Neural cell (in vitro differentiated cells): ENCODE data around the gene ZNF474. TPM values are rescaled to one million over a fixed set of nuclear protein-coding genes. Genes with fewer than 3 reads are reported as not detected.

ENCODE experiments used
- H2AFZ ChIP-seq: fragments of 200-600, 300-800 bp; sonication (generic), shearing (Covaris generic); 2 replicates; pipeline ENCODE4 v1.6.0; 2014; ENCODE audit warnings: low read depth, mild to moderate bottlenecking, antibody characterized with exemption, low read length, moderate library complexity
- H3F3A ChIP-seq: fragments of 200-600 bp; shearing (Covaris generic); 2 replicates; pipeline ENCODE4 v1.6.1; 2016; ENCODE audit warnings: mild to moderate bottlenecking, moderate library complexity, mixed read lengths, antibody characterized with exemption, low read length; ENCODE audit not compliant: insufficient read depth, poor library complexity, severe bottlenecking
- H3K27ac ChIP-seq: fragments of 200-600, 300-800 bp; sonication (generic), shearing (Covaris generic); 2 replicates; pipeline ENCODE4 v1.5.1; 2014; ENCODE audit warnings: mild to moderate bottlenecking, low read length, moderate library complexity
- H3K27me3 ChIP-seq: fragments of 300-800, 200-600 bp; sonication (generic), shearing (Covaris generic); 2 replicates; pipeline ENCODE4 v1.6.0; 2014; ENCODE audit warnings: mild to moderate bottlenecking, low read depth, low read length, moderate library complexity; ENCODE audit not compliant: insufficient read depth
- H3K36me3 ChIP-seq: fragments of 300-800, 200-600 bp; sonication (generic), shearing (Covaris generic); 2 replicates; pipeline ENCODE4 v1.5.1; 2014; ENCODE audit warnings: mild to moderate bottlenecking, antibody characterized with exemption, low read length, moderate library complexity; ENCODE audit not compliant: insufficient read depth
- H3K4me2 ChIP-seq: fragments of 300-800, 200-600 bp; sonication (generic), shearing (Covaris generic); 2 replicates; pipeline ENCODE4 v1.6.0; 2014; ENCODE audit warnings: mild to moderate bottlenecking, low read length
- H3K4me3 ChIP-seq: fragments of 300-800, 200-600 bp; sonication (generic), shearing (Covaris generic); 2 replicates; pipeline ENCODE4 v1.5.1; 2014; ENCODE audit warnings: mild to moderate bottlenecking, low read length, moderate library complexity
- H3K79me2 ChIP-seq: fragments of 200-600 bp; shearing (Covaris generic); replicated peaks from 2 replicates; pipeline ENCODE4 v1.6.0; 2014; ENCODE audit warnings: mild to moderate bottlenecking, low read length, moderate library complexity; ENCODE audit not compliant: insufficient read depth
- H3K9ac ChIP-seq: fragments of 300-800, 200-600 bp; sonication (generic), shearing (Covaris generic); 2 replicates; pipeline ENCODE4 v1.6.1; 2016; ENCODE audit warnings: mild to moderate bottlenecking, low read length, mixed read lengths
- H3K9me2 ChIP-seq: fragments of 200-600 bp; shearing (Covaris generic); 2 replicates; pipeline ENCODE4 v1.6.1; 2016; ENCODE audit warnings: mild to moderate bottlenecking, low read length, mixed read lengths; ENCODE audit not compliant: insufficient read depth
- H3K9me3 ChIP-seq: fragments of 200-600, 300-800 bp; sonication (generic), shearing (Covaris generic); 2 replicates; pipeline ENCODE4 v1.6.1; 2016; ENCODE audit warnings: mild to moderate bottlenecking, mixed run types, low read length, moderate library complexity, mixed read lengths
- H4K20me1 ChIP-seq: fragments of 200-600 bp; shearing (Covaris generic); 2 replicates; pipeline ENCODE4 v1.6.1; 2016; ENCODE audit warnings: mild to moderate bottlenecking, mixed run types; ENCODE audit not compliant: insufficient read depth
- EP300 ChIP-seq: fragments of 450-650 bp; conservative IDR thresholded peaks from 2 replicates; pipeline ENCODE4 v1.6.1; 2014; ENCODE audit warnings: antibody characterized with exemption, mild to moderate bottlenecking, moderate library complexity; ENCODE audit not compliant: poor library complexity, severe bottlenecking
- EZH2 ChIP-seq: fragments of 200-600, 300-800 bp; shearing (Covaris generic), sonication (generic); IDR thresholded peaks from 2 replicates; pipeline ENCODE4 v1.6.1; 2014; ENCODE audit warnings: antibody characterized with exemption, low read length, borderline replicate concordance, mild to moderate bottlenecking; ENCODE audit not compliant: insufficient read depth, poor library complexity, severe bottlenecking
- MXI1 ChIP-seq: fragments of 450-650 bp; conservative IDR thresholded peaks from 2 replicates; pipeline ENCODE4 v1.6.1; 2014; ENCODE audit warnings: antibody characterized with exemption, mild to moderate bottlenecking; ENCODE audit not compliant: poor library complexity, severe bottlenecking
- POLR2AphosphoS5 ChIP-seq: IDR thresholded peaks from 2 replicates; pipeline ENCODE4 v1.6.1; 2012
- RAD21 ChIP-seq: fragments of 450-650 bp; conservative IDR thresholded peaks from 2 replicates; pipeline ENCODE4 v1.6.1; 2014; ENCODE audit warnings: antibody characterized with exemption, mild to moderate bottlenecking, moderate library complexity
- SMC3 ChIP-seq: fragments of 450-650 bp; conservative IDR thresholded peaks from 2 replicates; pipeline ENCODE4 v1.6.1; 2014; ENCODE audit warnings: antibody characterized with exemption, mild to moderate bottlenecking, moderate library complexity; ENCODE audit not compliant: poor library complexity
- TAF1 ChIP-seq: IDR thresholded peaks from 2 replicates; pipeline ENCODE4 v1.6.1; 2012; ENCODE audit warnings: low read depth
- polyA plus RNA-seq: library from polyadenylated mRNA; depleted of rRNA; stranded (reverse); fragments of >200 nt; gene quantifications from 2 replicates; pipeline ENCODE4 v1.2.3, GENCODE V29; 2014
- TF ChIP-seq, protein P1 (sequence below): fragments of 450-650 bp; IDR thresholded peaks from 2 replicates; pipeline ENCODE4 v1.5.1; 2014; ENCODE audit warnings: antibody characterized with exemption, mild to moderate bottlenecking, moderate library complexity; ENCODE audit not compliant: poor library complexity, severe bottlenecking
- TF ChIP-seq, protein P2 (sequence below): IDR thresholded peaks from 2 replicates; pipeline ENCODE4 v1.6.1; 2012; ENCODE audit warnings: borderline replicate concordance

ZNF474 gene
- polyA plus RNA-seq, 1 donor from 2014 or later = not detected

DNA sequence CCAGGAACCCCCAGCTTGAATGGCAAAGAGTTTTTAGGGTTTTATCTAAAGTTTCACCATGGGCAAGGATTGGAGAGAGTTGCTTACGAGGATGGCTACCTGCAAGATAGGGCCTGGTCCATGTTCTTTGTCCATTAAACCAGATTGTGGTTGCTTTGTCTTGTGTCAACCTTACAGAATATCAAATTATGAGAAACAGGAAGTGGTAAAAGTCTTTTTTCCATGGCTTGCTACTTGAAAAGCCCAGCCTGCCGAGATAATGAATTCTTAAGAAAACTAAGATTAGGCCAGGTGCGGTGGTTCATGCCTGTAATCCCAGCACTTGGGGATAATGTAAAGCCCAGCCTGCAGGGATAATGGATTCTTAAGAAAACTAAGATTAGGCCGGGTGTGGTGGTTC is 24.4 kb downstream of the ZNF474 start:
- Histone ChIP-seq H4K20me1 (no peaks in the 10 kb centered on the region), H3F3A (no peaks in the 10 kb centered on the region), H3K9me2 (no peaks in the 10 kb centered on the region), H3K27me3 (no peaks in the 10 kb centered on the region), H2AFZ (no peak overlapping the region), H3K4me2 (no peak overlapping the region), H3K9me3 (no peaks in the 10 kb centered on the region), H3K27ac (no peak overlapping the region), H3K4me3 (no peak overlapping the region), H3K36me3 (no peaks in the 10 kb centered on the region), H3K79me2 (no peaks in the 10 kb centered on the region), H3K9ac (no peak overlapping the region)
- TF ChIP-seq RAD21 = no peak
- TF ChIP-seq, protein P1, sequence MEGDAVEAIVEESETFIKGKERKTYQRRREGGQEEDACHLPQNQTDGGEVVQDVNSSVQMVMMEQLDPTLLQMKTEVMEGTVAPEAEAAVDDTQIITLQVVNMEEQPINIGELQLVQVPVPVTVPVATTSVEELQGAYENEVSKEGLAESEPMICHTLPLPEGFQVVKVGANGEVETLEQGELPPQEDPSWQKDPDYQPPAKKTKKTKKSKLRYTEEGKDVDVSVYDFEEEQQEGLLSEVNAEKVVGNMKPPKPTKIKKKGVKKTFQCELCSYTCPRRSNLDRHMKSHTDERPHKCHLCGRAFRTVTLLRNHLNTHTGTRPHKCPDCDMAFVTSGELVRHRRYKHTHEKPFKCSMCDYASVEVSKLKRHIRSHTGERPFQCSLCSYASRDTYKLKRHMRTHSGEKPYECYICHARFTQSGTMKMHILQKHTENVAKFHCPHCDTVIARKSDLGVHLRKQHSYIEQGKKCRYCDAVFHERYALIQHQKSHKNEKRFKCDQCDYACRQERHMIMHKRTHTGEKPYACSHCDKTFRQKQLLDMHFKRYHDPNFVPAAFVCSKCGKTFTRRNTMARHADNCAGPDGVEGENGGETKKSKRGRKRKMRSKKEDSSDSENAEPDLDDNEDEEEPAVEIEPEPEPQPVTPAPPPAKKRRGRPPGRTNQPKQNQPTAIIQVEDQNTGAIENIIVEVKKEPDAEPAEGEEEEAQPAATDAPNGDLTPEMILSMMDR = no peak
- no peak for TF ChIP-seq EP300
- no peak for TF ChIP-seq SMC3
- no peak for TF ChIP-seq POLR2AphosphoS5
- TF ChIP-seq MXI1 = no peak
- TF ChIP-seq, protein P2, sequence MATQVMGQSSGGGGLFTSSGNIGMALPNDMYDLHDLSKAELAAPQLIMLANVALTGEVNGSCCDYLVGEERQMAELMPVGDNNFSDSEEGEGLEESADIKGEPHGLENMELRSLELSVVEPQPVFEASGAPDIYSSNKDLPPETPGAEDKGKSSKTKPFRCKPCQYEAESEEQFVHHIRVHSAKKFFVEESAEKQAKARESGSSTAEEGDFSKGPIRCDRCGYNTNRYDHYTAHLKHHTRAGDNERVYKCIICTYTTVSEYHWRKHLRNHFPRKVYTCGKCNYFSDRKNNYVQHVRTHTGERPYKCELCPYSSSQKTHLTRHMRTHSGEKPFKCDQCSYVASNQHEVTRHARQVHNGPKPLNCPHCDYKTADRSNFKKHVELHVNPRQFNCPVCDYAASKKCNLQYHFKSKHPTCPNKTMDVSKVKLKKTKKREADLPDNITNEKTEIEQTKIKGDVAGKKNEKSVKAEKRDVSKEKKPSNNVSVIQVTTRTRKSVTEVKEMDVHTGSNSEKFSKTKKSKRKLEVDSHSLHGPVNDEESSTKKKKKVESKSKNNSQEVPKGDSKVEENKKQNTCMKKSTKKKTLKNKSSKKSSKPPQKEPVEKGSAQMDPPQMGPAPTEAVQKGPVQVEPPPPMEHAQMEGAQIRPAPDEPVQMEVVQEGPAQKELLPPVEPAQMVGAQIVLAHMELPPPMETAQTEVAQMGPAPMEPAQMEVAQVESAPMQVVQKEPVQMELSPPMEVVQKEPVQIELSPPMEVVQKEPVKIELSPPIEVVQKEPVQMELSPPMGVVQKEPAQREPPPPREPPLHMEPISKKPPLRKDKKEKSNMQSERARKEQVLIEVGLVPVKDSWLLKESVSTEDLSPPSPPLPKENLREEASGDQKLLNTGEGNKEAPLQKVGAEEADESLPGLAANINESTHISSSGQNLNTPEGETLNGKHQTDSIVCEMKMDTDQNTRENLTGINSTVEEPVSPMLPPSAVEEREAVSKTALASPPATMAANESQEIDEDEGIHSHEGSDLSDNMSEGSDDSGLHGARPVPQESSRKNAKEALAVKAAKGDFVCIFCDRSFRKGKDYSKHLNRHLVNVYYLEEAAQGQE = no peak
- TF ChIP-seq EZH2 = no peak
- no peak for TF ChIP-seq TAF1

DNA sequence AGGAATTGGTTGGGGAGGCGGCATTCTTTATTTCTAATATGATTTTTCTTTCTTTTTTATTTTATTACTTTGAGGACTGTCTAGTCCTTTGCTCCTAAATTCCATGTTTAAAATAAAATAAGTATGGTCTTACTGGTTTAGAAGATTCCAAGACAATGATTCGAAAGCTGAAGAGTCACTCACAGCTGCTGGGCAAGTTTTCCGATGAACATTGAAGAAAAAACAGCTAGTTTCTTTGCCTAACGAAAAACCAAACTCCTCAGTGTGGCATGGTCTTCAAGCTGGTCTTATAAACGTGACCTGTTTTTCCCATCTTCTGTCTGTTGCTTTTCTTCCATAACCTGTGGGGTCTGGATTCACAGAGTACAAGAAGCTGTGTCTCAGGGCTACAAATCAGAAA is 25.1 kb downstream of the ZNF474 start:
- Histone ChIP-seq H3K9me3 (no peaks in the 10 kb centered on the region), H3K36me3 (no peaks in the 10 kb centered on the region), H3K27me3 (no peaks in the 10 kb centered on the region), H3K4me2 (no peak overlapping the region), H3K9ac (no peak overlapping the region), H2AFZ (no peak overlapping the region), H3F3A (no peaks in the 10 kb centered on the region), H4K20me1 (no peaks in the 10 kb centered on the region), H3K79me2 (no peaks in the 10 kb centered on the region), H3K9me2 (no peaks in the 10 kb centered on the region), H3K4me3 (no peak overlapping the region), H3K27ac (no peak overlapping the region)
- TF ChIP-seq RAD21 = no peak
- no peak for TF ChIP-seq POLR2AphosphoS5
- TF ChIP-seq, protein P1 = no peak
- no peak for TF ChIP-seq SMC3
- TF ChIP-seq, protein P2 = no peak
- no peak for TF ChIP-seq MXI1
- TF ChIP-seq EP300 = no peak
- no peak for TF ChIP-seq TAF1
- TF ChIP-seq EZH2 = no peak
